ENCODE measurements around the gene CEMP1.

The CEMP1 gene

GRCh38 chr16:2486645-2487516, 44.3 kb downstream of the CEMP1 start:
- peak; percentile 26 for DNase-seq (ENCODE audit: low read depth, low spot score)

- DNase-seq (ENCODE audit: low read depth, low spot score): no peak
Measured at GRCh38 chr16:2485811-2486507, 45.2 kb downstream of the CEMP1 start.

GRCh38 chr16:2484898-2485508, 46.2 kb downstream of the CEMP1 start:
- no peak for DNase-seq (ENCODE audit: low read depth, low spot score)

GRCh38 chr16:2483939-2484897, 47.0 kb downstream of the CEMP1 start:
- no peak for DNase-seq (ENCODE audit: low read depth, low spot score)

- no peak for DNase-seq (ENCODE audit: low read depth, low spot score)
Measured at GRCh38 chr16:2482708-2483534, 48.3 kb downstream of the CEMP1 start.

GRCh38 chr16:2482249-2482648, 49.0 kb downstream of the CEMP1 start:
- no peak for DNase-seq (ENCODE audit: low read depth, low spot score)

- DNase-seq (ENCODE audit: low read depth, low spot score): no peak
Measured at GRCh38 chr16:2481676-2482075, 49.5 kb downstream of the CEMP1 start.

GRCh38 chr16:2480948-2481347, 50.3 kb downstream of the CEMP1 start:
- no peak for DNase-seq (ENCODE audit: low read depth, low spot score)
